ENCODE measurements around the gene CHST11.

Gene CHST11

GRCh38 chr12:104466709-104467345, 10.1 kb downstream of the CHST11 start:
- no peak for TF ChIP-seq CTCF (conservative IDR thresholded peaks at IDR 0.05; ENCODE audit: low read length)
- DNase-seq (ENCODE audit: low read depth) = no peak
- H3K4me3 ChIP-seq (ENCODE audit: low read length) = no peak overlapping the region

GRCh38 chr12:104467346-104467837, 10.6 kb downstream of the CHST11 start:
- TF ChIP-seq CTCF (conservative IDR thresholded peaks at IDR 0.05; ENCODE audit: low read length) = no peak
- no peak overlapping the region for H3K4me3 ChIP-seq (ENCODE audit: low read length)
- DNase-seq (ENCODE audit: low read depth) = no peak

GRCh38 chr12:104468371-104468770, 11.6 kb downstream of the CHST11 start:
- no peak for TF ChIP-seq CTCF (conservative IDR thresholded peaks at IDR 0.05; ENCODE audit: low read length)
- no peak overlapping the region for H3K4me3 ChIP-seq (ENCODE audit: low read length)
- DNase-seq (ENCODE audit: low read depth) = no peak

- no peak for DNase-seq (ENCODE audit: low read depth)
- no peak for TF ChIP-seq CTCF (conservative IDR thresholded peaks at IDR 0.05; ENCODE audit: low read length)
These were observed 12.3 kb downstream of the CHST11 start for GRCh38 chr12:104469066-104469465.

GRCh38 chr12:104469523-104469922, 12.8 kb downstream of the CHST11 start:
- no peak overlapping the region for H3K4me3 ChIP-seq (ENCODE audit: low read length)
- no peak for TF ChIP-seq CTCF (conservative IDR thresholded peaks at IDR 0.05; ENCODE audit: low read length)
- no peak for DNase-seq (ENCODE audit: low read depth)

More at GRCh38 chr12:104469066-104469465, 12.3 kb downstream of the CHST11 start:
- no peak overlapping the region for H3K4me3 ChIP-seq (ENCODE audit: low read length)

- no peak overlapping the region for H3K4me3 ChIP-seq (ENCODE audit: low read length)
- no peak for TF ChIP-seq CTCF (conservative IDR thresholded peaks at IDR 0.05; ENCODE audit: low read length)
These were observed 13.8 kb downstream of the CHST11 start for GRCh38 chr12:104470521-104470920.

GRCh38 chr12:104471336-104471735, 14.6 kb downstream of the CHST11 start:
- DNase-seq (ENCODE audit: low read depth) = no peak

More at GRCh38 chr12:104470521-104470920, 13.8 kb downstream of the CHST11 start:
- no peak for DNase-seq (ENCODE audit: low read depth)

More at GRCh38 chr12:104471336-104471735, 14.6 kb downstream of the CHST11 start:
- no peak for TF ChIP-seq CTCF (conservative IDR thresholded peaks at IDR 0.05; ENCODE audit: low read length)
- H3K4me3 ChIP-seq (ENCODE audit: low read length) = no peak overlapping the region

Measured in AG10803 (cell line).